GM23248 (cell line): Measurements from ENCODE around the gene TRIM28.

ENCODE experiments used
- EZH2 ChIP-seq: fragments of 200-600 bp; sonication (generic); IDR thresholded peaks from 2 replicates; pipeline ENCODE4 v1.6.1; 2018; ENCODE audit warnings: antibody characterized with exemption, mild to moderate bottlenecking; ENCODE audit not compliant: insufficient read depth, poor library complexity, severe bottlenecking
- EZH2phosphoT487 ChIP-seq: fragments of 200-600 bp; sonication (generic); IDR thresholded peaks from 2 replicates; pipeline ENCODE4 v1.6.1; 2018; ENCODE audit warnings: antibody characterized with exemption, moderate library complexity, mild to moderate bottlenecking, low read depth; ENCODE audit not compliant: insufficient read depth

DNA sequence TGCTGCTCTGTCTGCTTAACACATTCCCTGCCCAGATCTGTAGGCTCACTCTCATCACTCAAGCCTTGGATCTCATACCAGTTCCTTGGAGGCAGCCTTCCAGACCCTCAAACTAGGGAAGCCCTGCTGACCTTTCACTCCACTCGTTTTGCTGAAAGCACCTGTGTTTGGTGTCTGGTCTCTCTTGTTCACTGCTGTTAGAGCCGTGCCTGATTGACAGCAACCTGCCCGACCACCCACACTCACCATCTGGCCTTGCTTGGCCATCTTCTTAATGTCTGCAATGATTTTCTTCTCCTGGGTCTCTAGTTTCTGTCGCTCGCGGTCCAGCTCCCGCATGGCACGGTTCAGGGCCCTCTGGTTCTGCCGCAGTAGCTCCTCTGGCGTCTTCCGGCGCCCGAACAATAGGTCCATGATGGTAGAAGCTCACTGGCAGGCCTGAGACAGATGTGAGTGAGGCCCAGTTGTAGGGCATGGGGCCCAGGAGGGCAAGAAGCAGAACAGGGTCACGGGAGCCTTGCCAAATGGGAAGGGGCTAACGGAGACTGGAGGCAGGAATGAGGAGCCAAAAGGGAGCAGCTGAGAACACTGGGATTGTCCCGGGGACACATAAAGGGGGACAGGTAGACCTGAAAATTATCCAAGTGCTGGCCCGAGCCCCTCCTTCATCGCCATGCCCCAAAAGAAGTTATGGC lies 10.1 kb downstream of the TRIM28 start:
- TF ChIP-seq EZH2 (no peak), EZH2phosphoT487 (no peak)
